C1 segment of cervical spinal cord (tissue), 14 donors: ENCODE data around the gene CAMP.
A peak's percentile ranks its signal among the peaks of the same experiment; 100 is the strongest.
"Not testable (repeated sequence)": the region's sequence is repeated elsewhere in the genome, so short reads cannot be mapped to it uniquely, and the experiment has no call there.

Experiments used
- DNase-seq, 14 donors: peaks; one replicate each; lab custom pipeline; 2025; lab: John Stamatoyannopoulos, UW

Gene CAMP

GRCh38 chr3:48222616-48223513 is at the start of gene CAMP:
Gene CAMP, plus strand, starts transcription at chr3:48223495. Its CDS starts 17 bp downstream, at chr3:48223512.
- DNase-seq: peak in 8 of 14 donors; percentile 2 to 67 (median 17)

GRCh38 chr3:48178072-48178471 is 45.2 kb upstream of the CAMP start:
- DNase-seq: no peak

GRCh38 chr3:48180021-48180420 is 43.3 kb upstream of the CAMP start:
- no peak for DNase-seq

- DNase-seq: no peak
Measured at GRCh38 chr3:48180531-48181253, 42.6 kb upstream of the CAMP start.

GRCh38 chr3:48184299-48184698 is 39.0 kb upstream of the CAMP start:
- DNase-seq: no peak

GRCh38 chr3:48185129-48185528 is 38.2 kb upstream of the CAMP start:
- no peak for DNase-seq

- DNase-seq: no peak
Measured at GRCh38 chr3:48186631-48187300, 36.5 kb upstream of the CAMP start.

- DNase-seq: no peak
Measured at GRCh38 chr3:48187301-48187578, 36.1 kb upstream of the CAMP start.

- DNase-seq: peak in 2 of 14 donors; percentile 49 to 57
Measured at GRCh38 chr3:48187579-48188265, 35.6 kb upstream of the CAMP start.

GRCh38 chr3:48188266-48189201 is 34.8 kb upstream of the CAMP start, which contains the start of gene CDC25A:
Gene CDC25A, minus strand, starts transcription at chr3:48188417. Its CDS starts 470 bp downstream, at chr3:48187947.
- peak; percentile 67 to 96 (median 90) for DNase-seq

- DNase-seq: no peak
Measured at GRCh38 chr3:48189321-48189720, 34.0 kb upstream of the CAMP start.

GRCh38 chr3:48190911-48191310 is 32.4 kb upstream of the CAMP start:
- DNase-seq: no peak

- peak in 5 of 14 donors; percentile 4 to 34 (median 15) for DNase-seq
Measured at GRCh38 chr3:48194446-48195071, 28.7 kb upstream of the CAMP start.

GRCh38 chr3:48196611-48197010 is 26.7 kb upstream of the CAMP start:
- DNase-seq: no peak

- no peak for DNase-seq
Measured at GRCh38 chr3:48199117-48199516, 24.2 kb upstream of the CAMP start.

GRCh38 chr3:48202632-48203031 is 20.7 kb upstream of the CAMP start:
- DNase-seq: no peak

GRCh38 chr3:48208076-48208475 is 15.2 kb upstream of the CAMP start:
- no peak for DNase-seq

GRCh38 chr3:48209445-48209844 is 13.8 kb upstream of the CAMP start:
- no peak for DNase-seq

- DNase-seq: not testable (repeated sequence)
Measured at GRCh38 chr3:48210534-48210933, 12.8 kb upstream of the CAMP start.

- not testable (repeated sequence) for DNase-seq
Measured at GRCh38 chr3:48211776-48212175, 11.5 kb upstream of the CAMP start.
